GM23248 (cell line): ENCODE data around the gene MYL4.

Source experiments
- EZH2 ChIP-seq: fragments of 200-600 bp; sonication (generic); IDR thresholded peaks from 2 replicates; pipeline ENCODE4 v1.6.1; 2018; ENCODE audit warnings: antibody characterized with exemption, mild to moderate bottlenecking; ENCODE audit not compliant: insufficient read depth, poor library complexity, severe bottlenecking
- EZH2phosphoT487 ChIP-seq: fragments of 200-600 bp; sonication (generic); IDR thresholded peaks from 2 replicates; pipeline ENCODE4 v1.6.1; 2018; ENCODE audit warnings: antibody characterized with exemption, moderate library complexity, mild to moderate bottlenecking, low read depth; ENCODE audit not compliant: insufficient read depth

- peak; percentile 59; the same call in 1 of the 2 replicates for TF ChIP-seq EZH2phosphoT487
- no peak for TF ChIP-seq EZH2
These were observed 31.0 kb downstream of the MYL4 start for GRCh38 chr17:47239967-47240651.
